ENCODE data around the gene ZFYVE19. TPM values are rescaled to one million over a fixed set of nuclear protein-coding genes. Genes with fewer than 3 reads are reported as not detected.
A peak's percentile ranks its signal among the peaks of the same experiment; 100 is the strongest.

ZFYVE19 gene
- polyA plus RNA-seq, 2 donors: 22.5 to 45.5 TPM

GRCh38 chr15:40789999-40790398 is 16.9 kb upstream of the ZFYVE19 start:
- peak overlapping the region in 1 of 2 donors; percentile 47 for H3K27ac ChIP-seq (ENCODE audit: low read depth in 2 of 2, low read length in 1 of 2)
- no peaks in the 10 kb centered on the region for H3K27me3 ChIP-seq (ENCODE audit: control insufficient read depth in 1 of 2, insufficient read depth in 2 of 2, low read length in 2 of 2)
- H3K9me3 ChIP-seq (ENCODE audit: control insufficient read depth in 2 of 2, insufficient read depth in 1 of 2, low read depth in 1 of 2, low read length in 1 of 2): no peaks in the 10 kb centered on the region
- no peak overlapping the region for H3K4me3 ChIP-seq (ENCODE audit: low read depth in 1 of 2, low read length in 2 of 2)
- peaks cover 5 to 19% of the 10 kb centered on the region in 2 donors for H3K4me1 ChIP-seq (ENCODE audit: control insufficient read depth in 2 of 2, insufficient read depth in 2 of 2, low read length in 1 of 2)
- H3K36me3 ChIP-seq (ENCODE audit: control insufficient read depth in 2 of 2, insufficient read depth in 2 of 2, low read length in 1 of 2): peaks cover 0 to 7% of the 10 kb centered on the region in 2 donors
- 94 to 96% methylated on average over 8 of the region's 8 CpGs for WGBS, 2 donors

DNA sequence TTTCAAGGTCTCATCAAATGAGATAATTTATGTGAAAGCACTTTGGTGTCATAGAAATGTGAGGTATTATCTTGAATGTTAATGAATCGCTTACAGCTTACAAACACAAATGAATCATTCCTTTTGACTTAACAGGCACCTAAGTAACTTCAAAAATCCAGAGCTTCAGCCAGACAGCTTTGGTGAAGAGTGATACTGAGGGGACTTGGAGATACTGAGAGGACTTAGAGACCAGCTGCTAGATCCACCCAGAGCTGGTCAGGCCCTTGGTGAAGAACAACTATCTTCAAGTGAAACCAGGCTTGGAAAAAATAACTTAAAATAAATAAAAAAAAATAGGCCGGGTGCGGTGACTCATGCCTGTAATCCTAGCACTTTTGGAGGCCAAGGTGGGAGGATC is 16.2 kb upstream of the ZFYVE19 start:
- 48 to 64% methylated on average over 3 of the region's 3 CpGs for WGBS, 2 donors
- Histone ChIP-seq H3K27ac (ENCODE audit: low read depth in 2 of 2, low read length in 1 of 2) (peak overlapping the region; percentile 75 to 78), H3K4me1 (ENCODE audit: control insufficient read depth in 2 of 2, insufficient read depth in 2 of 2, low read length in 1 of 2) (peaks cover 5 to 19% of the 10 kb centered on the region in 2 donors), H3K4me3 (ENCODE audit: low read depth in 1 of 2, low read length in 2 of 2) (no peak overlapping the region), H3K9me3 (ENCODE audit: control insufficient read depth in 2 of 2, insufficient read depth in 1 of 2, low read depth in 1 of 2, low read length in 1 of 2) (no peaks in the 10 kb centered on the region), H3K36me3 (ENCODE audit: control insufficient read depth in 2 of 2, insufficient read depth in 2 of 2, low read length in 1 of 2) (peaks cover 0 to 7% of the 10 kb centered on the region in 2 donors), H3K27me3 (ENCODE audit: control insufficient read depth in 1 of 2, insufficient read depth in 2 of 2, low read length in 2 of 2) (no peaks in the 10 kb centered on the region)

DNA sequence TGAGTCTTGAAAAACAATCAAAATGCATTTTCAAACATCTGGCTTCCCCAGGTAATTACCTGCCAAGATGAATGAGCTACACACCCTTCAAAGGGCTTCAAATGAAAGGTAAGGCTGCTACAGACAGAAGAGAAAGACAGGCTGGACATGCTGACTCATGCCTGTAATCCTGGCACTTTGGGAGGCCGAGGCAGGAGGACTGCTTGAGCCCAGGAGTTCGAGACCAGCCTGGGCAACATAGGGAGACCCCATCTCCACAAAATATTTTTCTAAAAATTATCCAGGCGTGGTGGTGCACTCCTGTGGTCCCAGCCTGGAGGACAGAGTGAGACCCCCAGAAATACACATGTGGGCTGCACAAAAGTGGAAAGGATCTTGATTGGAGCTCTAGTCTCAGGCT is 14.5 kb upstream of the ZFYVE19 start:
- H3K9me3 ChIP-seq (ENCODE audit: control insufficient read depth in 2 of 2, insufficient read depth in 1 of 2, low read depth in 1 of 2, low read length in 1 of 2): no peaks in the 10 kb centered on the region
- 79 to 83% methylated on average over 3 of the region's 3 CpGs for WGBS, 2 donors
- H3K4me1 ChIP-seq (ENCODE audit: control insufficient read depth in 2 of 2, insufficient read depth in 2 of 2, low read length in 1 of 2): peaks cover 5 to 14% of the 10 kb centered on the region in 2 donors
- H3K27ac ChIP-seq (ENCODE audit: low read depth in 2 of 2, low read length in 1 of 2): no peak overlapping the region
- peaks cover 0 to 7% of the 10 kb centered on the region in 2 donors for H3K36me3 ChIP-seq (ENCODE audit: control insufficient read depth in 2 of 2, insufficient read depth in 2 of 2, low read length in 1 of 2)
- H3K4me3 ChIP-seq (ENCODE audit: low read depth in 1 of 2, low read length in 2 of 2): no peak overlapping the region
- no peaks in the 10 kb centered on the region for H3K27me3 ChIP-seq (ENCODE audit: control insufficient read depth in 1 of 2, insufficient read depth in 2 of 2, low read length in 2 of 2)

GRCh38 chr15:40793216-40793989 is 13.5 kb upstream of the ZFYVE19 start:
- no peaks in the 10 kb centered on the region for H3K27me3 ChIP-seq (ENCODE audit: control insufficient read depth in 1 of 2, insufficient read depth in 2 of 2, low read length in 2 of 2)
- peak overlapping the region; percentile 33 to 53 for H3K27ac ChIP-seq (ENCODE audit: low read depth in 2 of 2, low read length in 1 of 2)
- 47 to 58% methylated on average over 9 of the region's 9 CpGs for WGBS, 2 donors
- peaks cover 0 to 7% of the 10 kb centered on the region in 2 donors for H3K36me3 ChIP-seq (ENCODE audit: control insufficient read depth in 2 of 2, insufficient read depth in 2 of 2, low read length in 1 of 2)
- no peaks in the 10 kb centered on the region for H3K9me3 ChIP-seq (ENCODE audit: control insufficient read depth in 2 of 2, insufficient read depth in 1 of 2, low read depth in 1 of 2, low read length in 1 of 2)
- peaks cover 5 to 9% of the 10 kb centered on the region in 2 donors for H3K4me1 ChIP-seq (ENCODE audit: control insufficient read depth in 2 of 2, insufficient read depth in 2 of 2, low read length in 1 of 2)
- no peak overlapping the region for H3K4me3 ChIP-seq (ENCODE audit: low read depth in 1 of 2, low read length in 2 of 2)

DNA sequence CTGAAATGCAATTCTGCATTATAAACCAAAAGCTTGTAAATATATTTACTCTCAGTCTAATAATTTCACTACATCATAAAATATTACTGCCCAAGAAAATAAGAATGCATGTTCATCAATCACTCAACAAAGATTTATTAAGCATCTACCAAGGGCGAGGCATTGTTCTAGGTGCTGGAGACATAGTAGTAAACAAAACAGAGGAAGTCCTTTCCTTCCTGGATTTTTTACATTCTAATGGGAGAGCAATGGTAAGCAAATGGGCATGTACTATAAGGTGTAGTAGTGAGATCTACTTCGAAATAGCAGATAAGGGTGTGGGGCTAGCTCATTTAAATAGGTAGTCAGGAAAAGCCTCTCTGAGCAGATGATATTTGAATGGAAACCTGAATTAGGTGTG is 10.8 kb upstream of the ZFYVE19 start:
- no peaks in the 10 kb centered on the region for H3K9me3 ChIP-seq (ENCODE audit: control insufficient read depth in 2 of 2, insufficient read depth in 1 of 2, low read depth in 1 of 2, low read length in 1 of 2)
- H3K4me3 ChIP-seq (ENCODE audit: low read depth in 1 of 2, low read length in 2 of 2): no peak overlapping the region
- 59 to 73% methylated on average over 2 of the region's 2 CpGs for WGBS, 2 donors
- no peaks in the 10 kb centered on the region for H3K27me3 ChIP-seq (ENCODE audit: control insufficient read depth in 1 of 2, insufficient read depth in 2 of 2, low read length in 2 of 2)
- H3K27ac ChIP-seq (ENCODE audit: low read depth in 2 of 2, low read length in 1 of 2): no peak overlapping the region
- H3K36me3 ChIP-seq (ENCODE audit: control insufficient read depth in 2 of 2, insufficient read depth in 2 of 2, low read length in 1 of 2): peaks cover 0 to 3% of the 10 kb centered on the region in 2 donors
- peaks cover 3 to 5% of the 10 kb centered on the region in 2 donors for H3K4me1 ChIP-seq (ENCODE audit: control insufficient read depth in 2 of 2, insufficient read depth in 2 of 2, low read length in 1 of 2)

DNA sequence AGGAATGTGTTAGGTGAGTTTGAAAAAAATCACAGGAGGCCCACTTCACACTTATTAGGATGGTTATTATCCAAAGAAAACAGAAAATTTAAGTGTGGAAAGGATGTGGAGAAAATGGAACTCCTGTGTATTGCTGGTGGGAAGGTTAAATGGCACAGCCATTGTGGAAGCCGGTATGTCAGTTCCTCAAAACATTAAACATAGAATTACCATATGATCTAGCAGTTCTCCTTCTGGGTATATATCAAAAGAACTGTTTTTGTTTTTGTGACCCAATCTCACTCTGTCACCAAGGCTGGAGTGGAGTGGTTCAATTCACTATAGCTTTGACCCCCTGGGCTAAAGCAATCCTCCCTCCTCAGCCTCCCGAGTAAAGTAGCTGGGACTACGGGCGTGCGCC is 10.4 kb upstream of the ZFYVE19 start:
- Histone ChIP-seq H3K27ac (ENCODE audit: low read depth in 2 of 2, low read length in 1 of 2) (no peak overlapping the region), H3K4me1 (ENCODE audit: control insufficient read depth in 2 of 2, insufficient read depth in 2 of 2, low read length in 1 of 2) (peaks cover 3 to 5% of the 10 kb centered on the region in 2 donors)
- WGBS, 2 donors: 95 to 96% methylated on average over 5 of the region's 5 CpGs

DNA sequence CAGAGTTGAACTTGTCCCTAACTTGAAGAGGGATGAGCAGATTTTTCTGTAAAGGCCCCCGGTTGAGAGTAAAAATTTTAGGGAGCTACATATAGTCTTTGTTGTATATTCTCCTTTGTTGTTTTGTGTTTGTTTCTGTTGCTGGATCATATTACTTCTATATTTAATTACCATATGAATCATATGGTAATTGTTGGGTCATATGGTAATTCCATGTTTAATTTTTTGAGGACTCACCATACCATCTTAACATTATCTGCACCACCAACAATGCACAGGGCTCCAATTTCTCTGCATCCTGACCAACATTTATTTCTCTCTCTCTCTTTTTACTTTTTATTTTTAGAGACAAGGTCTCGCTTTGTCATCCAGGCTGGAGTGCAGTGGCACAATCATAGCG is 7.4 kb upstream of the ZFYVE19 start:
- H3K27me3 ChIP-seq (ENCODE audit: control insufficient read depth in 1 of 2, insufficient read depth in 2 of 2, low read length in 2 of 2): no peaks in the 10 kb centered on the region
- H3K4me3 ChIP-seq (ENCODE audit: low read depth in 1 of 2, low read length in 2 of 2): no peak overlapping the region
- no peaks in the 10 kb centered on the region for H3K9me3 ChIP-seq (ENCODE audit: control insufficient read depth in 2 of 2, insufficient read depth in 1 of 2, low read depth in 1 of 2, low read length in 1 of 2)
- peaks cover 0 to 2% of the 10 kb centered on the region in 2 donors for H3K4me1 ChIP-seq (ENCODE audit: control insufficient read depth in 2 of 2, insufficient read depth in 2 of 2, low read length in 1 of 2)
- H3K27ac ChIP-seq (ENCODE audit: low read depth in 2 of 2, low read length in 1 of 2): no peak overlapping the region
- 93 to 97% methylated on average over 3 of the region's 3 CpGs for WGBS, 2 donors
- H3K36me3 ChIP-seq (ENCODE audit: control insufficient read depth in 2 of 2, insufficient read depth in 2 of 2, low read length in 1 of 2): no peaks in the 10 kb centered on the region

More for the DNA sequence above, 10.4 kb upstream of the ZFYVE19 start:
- Histone ChIP-seq H3K4me3 (ENCODE audit: low read depth in 1 of 2, low read length in 2 of 2) (no peak overlapping the region), H3K27me3 (ENCODE audit: control insufficient read depth in 1 of 2, insufficient read depth in 2 of 2, low read length in 2 of 2) (no peaks in the 10 kb centered on the region), H3K9me3 (ENCODE audit: control insufficient read depth in 2 of 2, insufficient read depth in 1 of 2, low read depth in 1 of 2, low read length in 1 of 2) (no peaks in the 10 kb centered on the region), H3K36me3 (ENCODE audit: control insufficient read depth in 2 of 2, insufficient read depth in 2 of 2, low read length in 1 of 2) (peaks cover 0 to 3% of the 10 kb centered on the region in 2 donors)

DNA sequence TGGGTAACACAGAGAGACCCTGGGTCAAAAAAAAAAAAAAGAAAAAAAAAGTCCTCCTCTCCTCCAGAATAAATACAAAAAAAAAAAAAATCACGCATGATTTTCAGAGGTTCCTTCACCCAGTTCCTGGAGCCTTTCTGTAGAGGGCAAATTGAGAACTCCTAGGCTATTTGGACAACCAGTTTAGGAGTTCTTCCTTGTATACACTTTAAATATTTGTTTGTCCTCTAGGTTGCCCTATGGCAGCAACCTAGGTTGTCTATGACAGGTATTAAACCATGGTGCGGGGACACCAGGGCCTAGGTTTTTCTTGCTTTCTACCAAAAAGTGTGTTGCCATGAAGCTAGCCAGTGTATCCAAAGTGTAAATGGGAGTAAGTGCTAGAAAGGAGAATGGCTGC is 3.8 kb upstream of the ZFYVE19 start:
- H3K4me3 ChIP-seq (ENCODE audit: low read depth in 1 of 2, low read length in 2 of 2): no peak overlapping the region
- H3K27me3 ChIP-seq (ENCODE audit: control insufficient read depth in 1 of 2, insufficient read depth in 2 of 2, low read length in 2 of 2): no peaks in the 10 kb centered on the region
- no peak overlapping the region for H3K27ac ChIP-seq (ENCODE audit: low read depth in 2 of 2, low read length in 1 of 2)
- no peaks in the 10 kb centered on the region for H3K36me3 ChIP-seq (ENCODE audit: control insufficient read depth in 2 of 2, insufficient read depth in 2 of 2, low read length in 1 of 2)
- WGBS, 2 donors: 89 to 93% methylated on average over 2 of the region's 2 CpGs
- H3K4me1 ChIP-seq (ENCODE audit: control insufficient read depth in 2 of 2, insufficient read depth in 2 of 2, low read length in 1 of 2): peaks cover 1 to 4% of the 10 kb centered on the region in 2 donors
- no peaks in the 10 kb centered on the region for H3K9me3 ChIP-seq (ENCODE audit: control insufficient read depth in 2 of 2, insufficient read depth in 1 of 2, low read depth in 1 of 2, low read length in 1 of 2)

DNA sequence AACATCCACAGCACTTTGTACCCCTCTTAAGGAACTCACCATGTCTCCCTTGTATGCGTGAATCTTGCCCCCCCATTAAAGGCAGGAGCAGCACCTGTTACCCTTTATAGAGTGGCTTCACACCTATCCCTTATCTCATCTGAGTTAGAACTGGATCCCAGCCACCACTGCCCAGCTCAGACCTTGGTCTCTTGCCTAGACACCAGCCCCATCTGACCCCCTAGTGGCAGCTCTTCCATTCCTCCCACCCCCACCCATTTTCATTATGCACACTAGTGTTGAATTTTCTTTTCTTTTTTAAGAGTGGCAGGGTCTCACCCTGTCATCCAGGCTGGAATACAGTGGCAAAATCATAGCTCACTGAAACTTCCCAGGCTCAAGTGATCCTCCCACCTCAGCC is 3.2 kb upstream of the ZFYVE19 start:
- Histone ChIP-seq H3K9me3 (ENCODE audit: control insufficient read depth in 2 of 2, insufficient read depth in 1 of 2, low read depth in 1 of 2, low read length in 1 of 2) (no peaks in the 10 kb centered on the region), H3K4me3 (ENCODE audit: low read depth in 1 of 2, low read length in 2 of 2) (no peak overlapping the region), H3K4me1 (ENCODE audit: control insufficient read depth in 2 of 2, insufficient read depth in 2 of 2, low read length in 1 of 2) (peaks cover 2 to 4% of the 10 kb centered on the region in 2 donors), H3K27ac (ENCODE audit: low read depth in 2 of 2, low read length in 1 of 2) (no peak overlapping the region), H3K36me3 (ENCODE audit: control insufficient read depth in 2 of 2, insufficient read depth in 2 of 2, low read length in 1 of 2) (no peaks in the 10 kb centered on the region), H3K27me3 (ENCODE audit: control insufficient read depth in 1 of 2, insufficient read depth in 2 of 2, low read length in 2 of 2) (no peaks in the 10 kb centered on the region)
- WGBS, 2 donors: 68 to 94% methylated on average over 1 of the region's 1 CpG

DNA sequence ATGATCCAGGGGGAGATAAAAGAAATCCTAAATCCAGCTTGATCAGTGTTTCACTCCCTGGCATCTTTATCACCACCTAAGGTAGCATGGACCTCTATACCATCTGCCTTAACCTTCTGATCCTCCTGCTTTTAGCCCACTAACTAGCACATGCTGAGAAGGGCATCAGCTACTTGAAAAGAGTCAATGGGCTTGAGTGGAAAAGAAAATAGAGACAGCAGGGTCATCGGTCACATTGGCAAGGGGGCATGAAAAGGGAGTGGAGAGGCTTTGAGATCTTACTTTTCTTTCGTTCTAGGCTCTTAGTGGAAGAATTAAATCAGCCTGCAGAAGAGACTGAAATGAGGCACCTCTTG is 239 bp upstream of the ZFYVE19 start:
- Histone ChIP-seq H3K27ac (ENCODE audit: low read depth in 2 of 2, low read length in 1 of 2) (peak overlapping the region; percentile 96 to 97), H3K27me3 (ENCODE audit: control insufficient read depth in 1 of 2, insufficient read depth in 2 of 2, low read length in 2 of 2) (no peaks in the 10 kb centered on the region), H3K36me3 (ENCODE audit: control insufficient read depth in 2 of 2, insufficient read depth in 2 of 2, low read length in 1 of 2) (peaks cover 3 to 17% of the 10 kb centered on the region in 2 donors), H3K9me3 (ENCODE audit: control insufficient read depth in 2 of 2, insufficient read depth in 1 of 2, low read depth in 1 of 2, low read length in 1 of 2) (no peaks in the 10 kb centered on the region), H3K4me3 (ENCODE audit: low read depth in 1 of 2, low read length in 2 of 2) (peak overlapping the region; percentile 93 to 98), H3K4me1 (ENCODE audit: control insufficient read depth in 2 of 2, insufficient read depth in 2 of 2, low read length in 1 of 2) (peaks cover 2 to 4% of the 10 kb centered on the region in 2 donors)
- 0 to 1% methylated on average over 2 of the region's 2 CpGs for WGBS, 2 donors
